IPS DF 19.7 (cell line): Measurements from ENCODE around the gene EHD1.

Experiments
- DNase-seq: peaks from one replicate; pipeline ENCODE4 v3.0.0-alpha.2; 2013; ENCODE audit warnings: low read depth, low spot score

EHD1 gene

DNA sequence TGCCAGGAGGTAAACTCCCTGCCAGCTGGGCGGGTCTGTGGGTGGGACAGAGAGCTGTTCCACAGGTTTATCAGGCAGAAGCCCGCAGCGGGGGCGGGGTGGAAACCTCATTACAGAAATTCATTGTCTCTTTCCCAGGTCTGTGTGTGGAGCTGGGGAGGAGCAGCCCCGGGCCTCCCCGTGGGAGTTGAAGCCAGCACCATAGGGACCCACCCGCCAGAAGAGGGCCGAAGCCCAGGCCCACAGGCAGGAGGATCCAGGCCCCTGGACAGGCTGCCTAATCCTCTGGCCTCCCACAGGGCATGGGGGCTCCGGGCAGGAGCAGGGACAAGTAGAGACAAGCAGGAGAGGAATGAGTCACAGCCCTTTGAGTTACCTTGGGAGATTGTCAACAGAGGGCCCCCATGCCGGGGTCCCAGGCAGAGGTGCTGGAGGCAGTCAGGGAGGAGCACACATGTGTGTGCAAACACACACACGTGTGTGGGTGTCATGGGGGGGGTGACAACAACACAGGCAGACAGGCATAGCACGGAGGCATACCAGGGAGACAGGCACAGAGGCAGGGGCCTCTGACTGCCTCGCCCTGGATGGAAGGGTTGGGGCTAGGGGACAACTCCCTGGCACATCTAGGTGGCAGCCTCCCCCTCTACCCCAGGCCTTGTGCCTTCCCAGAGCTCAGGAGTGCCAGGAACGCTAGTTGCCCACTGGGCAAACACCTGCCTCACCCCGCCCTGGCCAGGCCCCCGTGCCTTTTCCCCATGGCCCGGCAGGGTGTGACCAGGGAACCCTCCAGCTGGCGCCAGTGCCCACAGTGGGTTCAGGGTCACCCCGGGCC lies 35.4 kb downstream of the EHD1 start:
- DNase-seq: no peak

DNA sequence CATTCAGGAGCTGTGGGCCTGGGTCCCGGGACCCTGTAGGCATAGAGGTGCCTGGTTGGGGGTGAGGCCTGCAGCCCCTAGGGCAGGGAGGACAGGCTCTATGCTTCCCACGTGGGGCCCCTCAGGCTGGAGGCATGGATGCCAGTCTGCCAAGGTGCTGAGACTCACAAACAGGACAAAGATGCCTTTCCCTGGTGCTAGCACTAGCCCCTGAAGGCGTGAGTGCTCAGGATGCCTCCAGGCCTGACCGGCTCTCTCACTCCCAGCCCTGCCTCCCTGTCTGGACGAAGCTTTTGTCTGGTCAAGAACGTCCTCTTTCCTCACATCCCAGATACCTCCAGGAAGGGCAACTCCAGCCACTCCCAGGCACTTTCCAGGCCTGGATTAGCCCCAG lies 36.1 kb downstream of the EHD1 start:
- DNase-seq: no peak

DNA sequence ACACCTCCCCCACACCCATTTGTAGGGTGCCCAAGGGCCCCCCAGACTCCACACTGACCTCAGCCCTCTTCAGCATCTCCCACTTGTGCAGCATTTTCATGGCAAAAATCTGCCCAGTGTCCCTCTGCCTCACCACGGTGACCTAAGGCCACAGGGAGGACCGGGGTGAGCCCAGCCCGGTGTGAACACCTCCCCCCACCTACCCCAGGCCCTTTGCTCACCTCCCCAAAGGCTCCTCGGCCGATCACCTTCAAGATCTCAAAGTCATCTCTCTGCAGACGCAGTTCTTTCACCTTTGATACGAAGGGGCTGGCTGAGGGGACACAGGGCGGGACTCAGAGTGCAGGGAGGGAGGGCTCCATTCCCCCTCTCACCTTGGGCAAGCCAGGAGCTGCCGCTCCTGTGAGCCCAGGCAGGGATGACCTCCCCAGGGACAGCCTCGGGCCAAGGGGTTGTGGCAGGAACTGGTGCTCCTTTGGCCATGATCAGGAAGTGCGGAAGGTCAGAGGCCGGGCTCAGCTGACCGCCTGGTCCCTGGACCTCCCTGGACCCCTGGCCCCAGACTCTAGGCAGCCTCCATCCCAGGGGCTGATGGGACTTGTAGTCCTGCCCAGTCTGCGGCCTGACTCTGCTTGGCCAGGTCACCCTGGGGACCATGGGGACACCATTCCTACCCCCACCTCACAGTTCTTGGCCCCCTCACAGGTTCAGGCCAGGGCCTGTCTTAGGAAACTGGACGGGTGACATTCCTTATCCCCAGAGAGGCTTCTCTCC lies 36.6 kb downstream of the EHD1 start:
- no peak for DNase-seq

DNA sequence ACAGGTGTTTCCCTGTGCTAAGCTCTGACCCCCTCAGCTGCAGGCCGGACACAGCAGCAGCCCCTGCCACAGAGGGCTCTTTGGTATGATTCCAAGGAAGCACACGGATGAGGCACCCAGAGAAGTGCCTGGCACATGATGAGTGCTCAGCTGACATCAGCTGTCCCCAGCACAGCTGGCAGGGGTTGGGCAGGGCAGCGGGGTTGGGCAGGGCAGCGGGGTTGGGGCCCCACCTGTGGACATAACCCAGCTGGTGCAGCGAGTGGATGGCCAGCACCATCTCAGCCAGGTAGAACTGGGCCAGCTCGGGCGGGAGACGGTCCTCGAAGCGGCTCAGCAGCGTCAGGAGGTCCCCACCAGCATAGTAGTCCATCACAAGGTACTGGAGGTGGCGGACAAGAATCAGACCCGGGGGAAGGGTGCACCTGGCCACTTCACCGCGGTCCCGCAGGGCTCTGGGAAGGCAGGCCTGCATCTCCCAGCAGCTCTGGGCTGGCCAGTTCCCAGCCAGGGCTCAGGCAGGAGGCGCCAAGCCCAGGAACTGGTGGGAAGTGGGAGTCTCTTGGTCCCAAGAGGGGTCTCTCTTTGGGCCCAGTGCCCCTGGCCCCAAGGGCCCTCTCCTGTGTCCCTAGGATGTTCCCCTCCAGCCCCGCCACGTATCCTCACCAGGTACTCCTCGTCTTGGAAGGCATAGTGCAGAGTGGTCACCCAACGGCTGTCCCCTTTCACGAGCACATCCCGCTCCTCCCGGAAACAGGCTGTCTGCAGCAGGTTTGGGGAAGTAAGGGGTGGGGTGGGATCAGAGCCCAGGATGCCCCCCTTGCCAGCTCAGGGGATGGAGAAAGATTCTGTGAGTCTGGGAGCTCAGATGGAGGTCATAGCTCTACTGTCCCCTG lies 38.3 kb downstream of the EHD1 start:
- no peak for DNase-seq

DNA sequence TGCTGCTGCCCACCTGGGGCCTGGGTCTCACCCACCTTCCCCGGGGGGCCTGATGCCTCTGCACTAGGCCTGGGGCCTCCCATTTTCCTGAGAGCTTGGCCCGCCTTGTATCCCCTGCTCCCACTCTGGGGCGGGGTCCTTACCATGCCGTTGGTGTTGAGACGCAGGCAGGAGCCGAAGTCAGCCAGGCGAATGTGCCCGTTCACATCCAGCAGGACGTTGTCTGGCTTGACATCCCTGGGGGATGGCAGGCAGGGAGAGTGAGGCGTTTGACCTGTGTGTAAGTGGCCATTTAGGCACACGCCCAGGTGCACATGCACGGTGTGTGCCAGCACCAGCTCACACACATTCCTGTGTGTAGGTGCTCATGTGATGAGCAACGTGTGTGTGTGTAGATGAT lies 39.1 kb downstream of the EHD1 start:
- no peak for DNase-seq

DNA sequence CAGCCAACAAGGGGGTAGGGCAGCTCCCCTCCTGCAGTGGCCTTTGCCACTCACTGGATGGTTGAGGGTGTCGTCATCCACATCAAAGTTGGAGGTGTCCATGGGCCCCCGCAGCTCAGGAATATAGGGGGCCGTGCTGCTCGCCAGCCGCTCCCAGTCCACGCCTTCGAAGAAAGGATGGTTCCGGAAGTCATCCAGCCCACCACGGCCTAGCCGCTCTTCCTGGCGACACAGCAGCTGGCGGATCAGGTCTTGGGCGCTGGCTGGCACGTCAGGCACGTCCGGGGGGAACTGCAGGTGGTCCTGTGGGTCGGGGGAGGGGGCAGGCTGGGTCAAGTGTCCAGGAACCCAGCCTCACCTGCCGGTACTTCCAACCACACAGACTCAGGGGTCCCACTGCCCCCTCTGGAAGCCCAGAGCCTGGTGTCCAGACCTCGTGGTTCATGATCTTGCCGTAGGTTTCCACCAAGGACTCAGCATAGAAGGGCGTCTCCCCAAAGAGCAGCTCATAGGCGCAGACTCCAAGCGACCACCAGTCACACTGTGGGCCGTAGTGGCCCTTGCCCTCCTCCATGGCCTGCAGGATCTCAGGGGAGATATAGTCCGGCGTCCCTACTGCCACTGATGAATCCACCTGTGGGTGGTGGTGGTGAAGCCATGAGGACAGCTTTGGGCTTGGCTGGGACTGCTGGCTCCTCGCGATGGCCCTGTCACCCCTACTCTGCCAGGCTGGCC lies 39.7 kb downstream of the EHD1 start:
- DNase-seq: no peak

DNA sequence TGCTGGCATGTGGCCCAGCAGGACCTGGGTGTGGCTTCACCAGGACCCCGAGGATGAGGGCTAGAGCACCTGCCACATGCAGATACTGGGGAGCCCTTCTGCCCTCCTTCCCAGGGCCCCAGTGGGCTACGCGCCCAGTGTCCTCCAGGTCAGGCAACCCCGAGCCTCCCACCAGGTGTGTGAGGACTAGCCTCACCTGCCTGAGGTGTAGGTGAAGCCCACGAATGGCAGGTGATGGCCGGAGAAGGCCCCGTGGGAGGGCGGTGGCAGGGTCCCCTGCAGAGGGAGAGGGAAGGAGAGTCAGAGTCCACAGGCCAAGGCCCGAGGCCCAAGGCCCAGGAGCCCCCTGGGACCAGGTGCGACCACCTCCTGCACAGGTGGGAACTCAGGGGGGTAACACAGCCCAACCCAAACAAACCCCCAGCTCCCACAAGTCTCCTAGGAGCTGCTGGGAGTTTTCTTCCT lies 40.5 kb downstream of the EHD1 start:
- no peak for DNase-seq

DNA sequence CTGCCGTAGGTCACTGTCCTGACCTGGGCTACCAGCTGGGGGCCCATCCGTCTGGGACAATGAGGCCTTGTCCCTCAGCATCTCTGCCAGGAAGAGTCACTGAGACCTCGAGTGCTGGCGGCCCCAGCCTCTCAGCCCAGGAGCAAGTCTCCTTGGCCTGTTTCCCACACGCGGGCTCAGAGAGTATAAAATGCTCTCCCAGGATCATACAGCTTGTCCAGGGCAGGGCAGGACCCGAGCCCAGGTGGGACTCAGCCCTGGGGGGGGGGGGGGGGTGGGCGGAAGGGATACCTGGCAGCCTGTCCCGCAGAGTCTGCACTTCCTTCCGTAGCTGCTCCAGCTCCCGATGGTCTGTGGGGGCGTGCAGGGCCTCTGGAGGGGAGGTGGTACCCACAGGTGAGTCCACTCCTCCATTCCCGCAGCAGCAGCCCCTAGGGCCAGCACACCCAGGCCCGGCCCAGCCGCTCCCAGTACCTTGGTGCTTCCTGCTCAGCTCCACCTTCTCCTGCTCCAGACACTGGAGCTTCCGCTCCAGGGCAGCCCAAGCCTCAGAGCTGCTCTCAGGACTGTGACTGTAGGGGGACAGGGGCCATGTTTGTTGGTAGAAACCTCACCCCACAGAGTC lies 41.9 kb downstream of the EHD1 start:
- DNase-seq: no peak

DNA sequence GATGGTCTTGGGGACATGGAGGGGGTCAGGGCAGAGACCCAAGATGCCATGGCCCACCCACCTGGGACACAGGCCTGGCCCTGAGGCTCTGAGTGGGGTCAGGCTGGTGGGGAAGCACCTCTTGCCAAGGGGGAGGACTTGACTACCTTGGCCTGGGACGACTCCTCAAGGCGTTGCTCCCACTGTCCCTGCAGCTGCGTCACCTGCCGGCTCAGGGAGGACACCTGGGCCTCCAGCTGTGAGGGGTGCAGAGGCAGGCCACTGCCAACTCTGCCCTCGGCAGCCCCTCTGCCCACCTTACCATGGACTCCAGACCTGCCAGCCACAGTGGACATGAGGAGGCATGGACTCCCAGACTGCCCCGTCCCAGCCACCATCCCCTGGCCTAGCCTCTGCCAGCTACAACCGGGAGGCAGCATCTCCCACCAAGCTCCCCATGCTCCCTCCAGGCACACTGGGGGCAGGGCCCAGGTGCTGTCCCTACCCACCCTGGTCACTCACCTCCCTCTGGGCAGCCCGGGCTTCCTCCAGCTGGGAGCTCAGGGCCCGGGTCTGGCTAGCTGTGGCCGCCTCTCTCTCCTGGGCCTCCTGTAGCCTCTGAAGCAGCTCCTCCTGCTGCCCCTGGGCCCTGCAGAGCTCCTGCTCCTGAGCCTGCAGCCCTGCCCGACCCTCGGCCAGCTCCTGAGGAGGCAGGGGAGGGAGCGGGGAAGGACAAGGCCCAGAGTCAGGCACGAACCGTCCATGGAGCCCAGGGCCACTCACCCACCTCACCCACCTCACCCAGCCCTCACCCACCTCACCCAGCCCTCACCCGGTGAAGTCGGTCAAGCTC lies 42.6 kb downstream of the EHD1 start:
- DNase-seq: no peak

DNA sequence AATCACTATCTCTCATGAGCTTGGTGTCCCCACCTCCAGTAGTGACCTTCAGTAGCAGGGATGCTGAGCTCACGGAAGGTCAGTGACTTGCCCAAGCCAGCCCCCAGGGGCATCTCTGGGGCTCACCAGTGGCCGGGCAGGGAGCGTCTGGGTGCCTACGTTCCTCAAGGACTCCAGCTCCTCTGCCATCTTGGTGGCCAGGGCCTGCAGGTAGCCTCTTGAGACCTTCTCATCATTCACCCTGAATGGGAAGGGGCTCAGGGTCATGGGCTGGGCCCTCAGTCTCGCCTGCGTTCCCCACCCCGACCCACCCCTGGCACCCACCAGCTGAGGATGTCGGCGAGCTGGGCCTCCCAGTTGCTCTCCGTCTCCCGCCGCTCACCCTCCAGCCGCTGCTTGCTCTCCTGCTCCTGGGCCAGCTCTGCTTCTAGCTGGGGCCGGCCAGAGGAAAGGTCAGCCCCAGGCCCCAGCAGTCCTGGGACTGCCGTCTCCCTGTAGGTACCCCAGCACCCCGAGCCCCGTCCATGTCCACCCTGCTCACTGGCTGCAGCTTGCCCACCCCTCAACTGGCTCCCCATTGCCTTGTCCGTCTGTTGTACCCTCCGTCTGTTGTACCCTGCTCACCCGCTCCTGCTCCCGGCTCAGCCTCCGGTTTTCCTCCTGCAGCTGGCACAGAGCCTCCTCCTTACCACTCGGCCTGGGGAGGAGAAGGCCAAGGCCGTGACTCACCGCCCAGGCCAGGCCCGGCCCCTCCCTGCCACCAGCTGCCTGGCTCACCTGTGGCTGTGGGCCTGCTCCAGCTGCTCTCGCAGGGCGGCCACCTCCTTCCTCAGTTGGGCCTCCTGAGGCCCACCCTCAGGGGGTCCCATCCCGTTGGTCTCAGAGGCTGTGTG lies 43.5 kb downstream of the EHD1 start:
- no peak for DNase-seq

DNA sequence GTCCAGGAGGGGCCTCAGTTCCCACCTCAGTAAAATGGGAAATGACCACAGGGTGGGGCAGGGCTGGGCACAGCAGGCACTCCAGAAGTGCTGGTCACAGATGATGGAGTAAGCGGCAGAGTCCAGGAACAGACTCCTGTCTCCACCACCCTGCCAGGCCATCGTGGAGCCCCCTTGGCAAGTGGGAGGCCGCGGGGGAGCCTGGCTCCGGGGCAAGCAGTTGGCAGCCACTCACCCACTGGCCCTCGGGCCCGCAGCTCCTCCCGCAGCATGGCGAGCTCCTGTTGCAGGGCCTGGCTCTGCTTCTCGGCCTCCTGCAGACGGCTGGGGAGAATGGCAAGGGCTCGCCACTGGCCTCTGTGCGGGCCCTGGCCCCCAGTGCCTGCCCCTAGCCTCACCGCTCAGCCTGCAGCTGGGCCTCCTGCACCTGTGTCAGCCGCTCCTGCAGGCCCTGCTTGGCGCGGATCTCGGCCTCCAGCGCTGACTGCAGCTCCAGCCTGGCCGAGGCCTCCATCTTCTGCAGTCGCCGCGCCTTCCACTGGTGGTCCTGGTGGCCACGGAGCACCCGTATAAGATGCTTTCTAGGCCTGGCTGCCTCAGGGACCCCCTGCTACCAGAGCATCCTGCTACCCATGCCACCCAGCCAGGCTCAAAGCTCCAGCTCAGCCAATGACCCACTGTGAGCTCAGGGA lies 44.2 kb downstream of the EHD1 start:
- no peak for DNase-seq

DNA sequence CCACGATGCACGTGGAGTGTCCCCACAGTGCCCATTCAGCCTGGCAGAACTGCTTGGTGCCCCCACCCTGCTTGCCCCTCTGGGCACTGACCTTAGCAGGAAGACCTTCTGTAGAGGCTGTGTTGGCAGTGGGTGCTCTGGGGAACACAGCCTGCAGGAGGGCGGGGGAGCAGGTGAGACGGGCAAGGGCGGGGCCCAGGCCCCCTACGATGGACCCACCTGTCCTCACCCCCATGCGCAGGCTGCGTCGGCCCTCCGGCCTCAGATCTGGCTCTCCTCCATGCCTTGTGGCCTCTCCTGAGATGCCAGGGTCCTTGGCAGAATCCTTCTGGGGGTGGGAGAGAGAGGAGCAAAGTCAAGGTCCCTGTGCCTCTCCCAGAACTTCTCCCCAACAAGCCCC lies 44.9 kb downstream of the EHD1 start:
- DNase-seq: no peak

DNA sequence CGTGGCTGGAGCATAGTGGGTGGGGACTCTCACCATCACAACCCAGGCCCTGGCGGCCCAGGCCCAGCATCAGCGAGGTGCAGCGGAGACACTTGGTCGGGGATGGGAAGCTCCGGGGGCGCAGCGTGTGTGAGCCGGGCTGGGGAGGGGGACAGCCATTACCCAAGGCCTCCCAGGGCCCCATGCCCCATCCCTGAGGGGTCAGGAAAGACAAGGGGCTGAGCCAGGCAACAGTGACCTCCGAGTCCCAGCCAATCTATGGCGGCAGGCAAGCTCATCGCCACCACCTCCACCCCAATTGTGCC lies 45.3 kb downstream of the EHD1 start:
- DNase-seq: no peak

DNA sequence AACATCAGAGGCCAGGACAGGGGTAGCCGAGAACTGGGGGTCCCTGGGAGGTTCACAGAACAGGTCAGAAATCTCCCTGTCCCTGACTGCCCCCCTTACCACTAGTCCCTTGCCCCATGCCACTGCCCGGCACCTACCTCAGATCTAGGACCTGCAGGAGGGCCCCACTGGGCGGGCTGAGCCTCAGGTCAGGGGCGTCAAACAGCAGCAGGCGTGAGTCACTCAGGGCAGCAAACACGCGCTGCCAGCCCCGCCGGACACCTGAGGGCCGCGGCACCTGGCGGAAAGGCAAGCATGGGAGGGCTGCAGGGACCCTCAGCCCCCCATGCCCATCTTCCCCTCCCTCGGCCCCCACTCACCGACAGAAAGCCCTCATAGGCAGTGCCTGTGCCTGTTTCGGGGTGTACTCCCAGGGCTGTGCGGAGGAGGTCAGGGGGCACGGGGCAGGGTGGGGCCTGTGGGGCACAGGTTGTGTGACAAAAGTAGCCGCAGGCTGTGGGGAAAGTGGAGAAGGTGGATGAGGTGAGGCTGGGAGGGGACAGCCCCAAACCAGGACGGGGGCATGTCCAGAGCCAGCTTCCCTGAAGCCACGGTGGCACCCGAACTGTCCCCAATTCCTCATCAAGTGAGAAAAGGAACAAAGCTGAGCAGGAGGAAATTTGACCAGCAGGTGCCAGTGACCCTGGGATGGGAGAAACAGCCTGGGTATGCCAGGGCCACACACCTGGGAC lies 45.8 kb downstream of the EHD1 start:
- no peak for DNase-seq

DNA sequence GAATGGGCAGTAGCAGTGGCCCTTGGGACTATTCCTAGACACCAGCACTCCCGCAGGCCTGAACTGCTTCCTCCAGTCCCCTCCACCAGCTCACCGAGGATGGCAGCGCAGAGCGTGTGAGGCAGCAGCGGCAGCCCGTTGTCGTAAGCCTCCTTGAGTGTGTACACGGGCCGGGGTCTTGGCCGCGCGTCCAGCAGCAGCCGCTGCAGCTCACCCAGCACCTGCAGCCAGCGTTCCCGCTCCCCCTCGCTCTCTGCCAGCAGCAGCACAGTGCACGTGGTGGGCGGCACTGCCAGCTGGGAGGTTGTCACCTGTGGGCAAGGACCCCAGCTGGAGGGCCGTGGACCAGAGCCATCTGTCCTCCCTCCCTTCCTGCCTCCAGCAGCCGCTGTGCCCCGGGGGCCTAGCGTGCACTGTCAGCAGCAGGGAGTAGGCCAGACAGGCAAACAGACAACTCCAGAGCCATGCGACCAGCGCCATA lies 47.0 kb downstream of the EHD1 start:
- no peak for DNase-seq

DNA sequence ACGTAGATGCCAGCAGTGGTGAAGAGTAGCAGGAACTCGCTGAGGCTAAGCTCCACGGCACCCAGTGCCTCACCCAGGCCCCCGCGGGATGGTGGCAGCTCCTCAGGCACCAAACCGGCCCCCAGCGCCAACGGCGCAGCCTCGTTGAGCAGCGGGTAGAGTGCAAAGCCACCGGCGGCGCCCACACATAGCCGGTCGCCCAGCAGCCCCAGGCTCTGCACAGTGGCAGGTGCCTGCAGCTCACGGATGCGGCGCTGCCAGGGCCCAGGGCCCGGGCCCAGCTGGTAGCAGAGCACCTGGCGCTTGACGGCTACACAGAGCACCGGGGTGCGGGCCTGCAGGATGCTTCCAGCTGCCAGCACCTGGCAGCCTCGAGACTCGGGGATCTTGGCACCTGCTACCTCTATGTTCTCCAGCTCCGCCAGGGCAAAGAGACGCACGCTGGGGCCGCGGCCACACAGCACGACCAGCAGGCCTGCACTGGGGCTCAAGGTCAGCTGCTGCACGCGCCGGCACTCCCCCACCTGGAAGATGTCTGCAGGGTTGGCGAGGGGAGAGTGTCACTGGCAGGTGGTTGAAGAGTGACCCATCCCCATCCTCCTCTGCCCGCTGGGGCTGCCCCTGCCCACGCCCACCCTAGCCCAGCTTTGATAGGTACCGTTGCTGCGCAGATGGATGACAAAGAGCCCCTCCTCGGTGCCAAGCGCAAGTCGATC lies 48.7 kb downstream of the EHD1 start:
- DNase-seq: no peak

DNA sequence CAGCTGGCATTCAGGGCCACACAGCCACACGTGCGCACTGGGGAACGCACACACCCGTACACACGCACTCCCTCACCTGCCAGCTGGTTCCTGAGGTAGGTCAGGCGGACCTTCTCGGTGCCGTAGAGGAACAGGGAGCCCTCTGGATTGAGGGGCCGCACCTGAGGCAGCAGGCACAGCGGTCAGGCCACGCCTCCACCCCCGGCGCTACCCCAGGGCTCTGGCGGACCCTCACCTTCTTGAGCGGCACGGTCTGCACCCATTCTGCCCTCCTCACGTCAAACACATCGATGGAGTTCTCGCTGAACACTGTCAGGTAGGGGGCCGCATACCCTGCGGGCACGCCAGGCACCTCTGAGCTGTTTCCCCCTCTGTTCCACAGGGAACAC lies 51.0 kb downstream of the EHD1 start:
- no peak for DNase-seq
